GM23338 (cell line): ENCODE measurements around the gene GSG1L. TPM values are rescaled to one million over a fixed set of nuclear protein-coding genes. Genes with fewer than 3 reads are reported as not detected.

Experiments used
- ATAC-seq: fragments of 200-7000 bp; cut with Tn5 transposase; 3 replicates; pipeline ENCODE4 v1.9.1; 2020
- DNase-seq: peaks from one replicate; pipeline ENCODE4 v3.0.0-alpha.2; 2015; ENCODE audit warnings: low spot score
- H2AFZ ChIP-seq: fragments of 200-600 bp; sonication (generic); 2 replicates; pipeline ENCODE4 v1.8.0; 2016; ENCODE audit warnings: antibody characterized with exemption, mild to moderate bottlenecking, moderate library complexity
- H3F3A ChIP-seq: fragments of 200-600 bp; sonication (generic); replicated peaks from 2 replicates; pipeline ENCODE4 v1.8.0; 2017; ENCODE audit warnings: antibody characterized with exemption, mixed run types, low read depth
- H3K27ac ChIP-seq: fragments of 200-600 bp; sonication (generic); 2 replicates; pipeline ENCODE4 v1.6.1; 2016; ENCODE audit warnings: low read depth
- H3K27me3 ChIP-seq: fragments of 200-600 bp; sonication (generic); 2 replicates; pipeline ENCODE4 v1.8.0; 2016; ENCODE audit warnings: mild to moderate bottlenecking, mixed run types, moderate library complexity; ENCODE audit not compliant: insufficient read depth
- H3K36me3 ChIP-seq: fragments of 200-600 bp; sonication (generic); 2 replicates; pipeline ENCODE4 v1.8.0; 2016; ENCODE audit warnings: mild to moderate bottlenecking; ENCODE audit not compliant: insufficient read depth
- H3K4me1 ChIP-seq: fragments of 200-600 bp; sonication (generic); 2 replicates; pipeline ENCODE4 v1.8.0; 2016; ENCODE audit warnings: mild to moderate bottlenecking, moderate library complexity; ENCODE audit not compliant: insufficient read depth
- H3K4me2 ChIP-seq: fragments of 200-600 bp; sonication (generic); 2 replicates; pipeline ENCODE4 v1.7.1; 2017; ENCODE audit warnings: mixed run types
- H3K4me3 ChIP-seq: fragments of 200-600 bp; sonication (generic); 2 replicates; pipeline ENCODE4 v1.6.1; 2016; ENCODE audit warnings: mixed run types
- H3K79me2 ChIP-seq: fragments of 200-600 bp; sonication (generic); replicated peaks from 2 replicates; pipeline ENCODE4 v1.8.0; 2017; ENCODE audit warnings: mild to moderate bottlenecking; ENCODE audit not compliant: insufficient read depth
- H3K9me2 ChIP-seq: fragments of 200-600 bp; sonication (generic); 2 replicates; pipeline ENCODE4 v1.8.0; 2017; ENCODE audit not compliant: insufficient read depth
- H4K20me1 ChIP-seq: fragments of 200-600 bp; sonication (generic); replicated peaks from 2 replicates; pipeline ENCODE4 v1.8.0; 2017; ENCODE audit warnings: mild to moderate bottlenecking; ENCODE audit not compliant: insufficient read depth
- H3K27ac Mint-ChIP-seq: 2 replicates; pipeline ENCODE4 v1.8.0; 2020; ENCODE audit warnings: inconsistent platforms, mild to moderate bottlenecking, moderate library complexity, mixed read lengths
- H3K27me3 Mint-ChIP-seq: 3 replicates; pipeline ENCODE4 v1.8.0; 2022; ENCODE audit warnings: low read depth, mild to moderate bottlenecking, moderate library complexity, mixed read lengths, inconsistent platforms; ENCODE audit not compliant: insufficient read depth, poor library complexity
- H3K36me3 Mint-ChIP-seq: 3 replicates; pipeline ENCODE4 v1.8.0; 2021; ENCODE audit warnings: low read depth, mild to moderate bottlenecking, inconsistent platforms, moderate library complexity, mixed read lengths
- H3K4me1 Mint-ChIP-seq: 3 replicates; pipeline ENCODE4 v1.8.0; 2020; ENCODE audit warnings: mild to moderate bottlenecking, inconsistent platforms, mixed read lengths
- H3K4me3 Mint-ChIP-seq: 3 replicates; pipeline ENCODE4 v1.8.0; 2021; ENCODE audit warnings: moderate library complexity, mild to moderate bottlenecking, inconsistent platforms, mixed read lengths
- H3K9me3 Mint-ChIP-seq: 3 replicates; pipeline ENCODE4 v1.8.0; 2020; ENCODE audit warnings: moderate library complexity, mild to moderate bottlenecking, inconsistent platforms, mixed read lengths
- CREB1 ChIP-seq: fragments of 250-450 bp; sonication (Bioruptor Pico); IDR thresholded peaks from 2 replicates; pipeline ENCODE4 v1.5.0; 2020; ENCODE audit warnings: low read depth, mild to moderate bottlenecking, moderate library complexity
- EZH2phosphoT487 ChIP-seq: fragments of 200-600 bp; sonication (generic); IDR thresholded peaks from one replicate; pipeline ENCODE4 v1.8.1; 2018; ENCODE audit warnings: antibody characterized with exemption; ENCODE audit not compliant: unreplicated experiment
- JUNB ChIP-seq: IDR thresholded peaks from one replicate; pipeline ENCODE4 v1.6.1; 2016; ENCODE audit warnings: antibody characterized with exemption; ENCODE audit not compliant: unreplicated experiment
- NANOG ChIP-seq: IDR thresholded peaks from 2 replicates; pipeline ENCODE4 v1.6.1; 2016; ENCODE audit warnings: antibody characterized with exemption, borderline replicate concordance
- POLR2AphosphoS5 ChIP-seq: IDR thresholded peaks from 2 replicates; pipeline ENCODE4 v1.6.1; 2016; ENCODE audit warnings: antibody characterized with exemption, low read depth
- REST ChIP-seq: IDR thresholded peaks from one replicate; pipeline ENCODE4 v1.6.1; 2018; ENCODE audit warnings: antibody characterized with exemption; ENCODE audit not compliant: unreplicated experiment
- STAT1 ChIP-seq: IDR thresholded peaks from one replicate; pipeline ENCODE4 v1.6.1; 2016; ENCODE audit warnings: antibody characterized with exemption; ENCODE audit not compliant: unreplicated experiment
- ZNF114 ChIP-seq: fragments of 250-450 bp; sonication (Bioruptor Pico); IDR thresholded peaks from 2 replicates; pipeline ENCODE4 v1.5.0; 2020; ENCODE audit warnings: mild to moderate bottlenecking, moderate library complexity
- ZNF331 ChIP-seq: fragments of 250-450 bp; sonication (Bioruptor Pico); IDR thresholded peaks from 2 replicates; pipeline ENCODE4 v1.5.0; 2020; ENCODE audit warnings: low read depth, mild to moderate bottlenecking, moderate library complexity
- ZNF462 ChIP-seq: fragments of 250-450 bp; sonication (Bioruptor Pico); IDR thresholded peaks from 2 replicates; pipeline ENCODE4 v1.5.0; 2020; ENCODE audit warnings: mild to moderate bottlenecking, moderate library complexity
- polyA plus RNA-seq: library from polyadenylated mRNA; unstranded; fragments of >200 nt; fragmentation: Nextera tagmentation; extraction: Ambion mirVana; gene quantifications from 2 replicates; pipeline ENCODE4 v1.2.1, GENCODE V29; 2016
- total RNA-seq: library from RNA; depleted of rRNA; stranded (reverse); fragments of >200 nt; shearing (Covaris generic); gene quantifications from 2 replicates; pipeline ENCODE4 v1.2.3, GENCODE V29; 2014

The GSG1L gene
- total and polyA plus RNA-seq, 2 experiments from 2014 or later, result 0.36 to 0.63 TPM

GRCh38 chr16:28009586-28010373 lies 53.7 kb downstream of the GSG1L start (continued):
- TF ChIP-seq ZNF462 (CRISPR knock-in tag) (no peak), EZH2phosphoT487 (no peak), POLR2AphosphoS5 (no peak), ZNF114 (CRISPR knock-in tag) (no peak)

GRCh38 chr16:28003923-28004322 lies 59.6 kb downstream of the GSG1L start:
- H3K4me2 ChIP-seq, result no peak overlapping the region
- ATAC-seq (peak; percentile 28; the same call in 2 of the 3 replicates), DNase-seq (no peak)
- no peaks in the 10 kb centered on the region for H3K9me2 ChIP-seq
- Mint-ChIP-seq H3K9me3 (peaks cover 5% of the 10 kb centered on the region; the same call in 2 of the 3 replicates), H3K27me3 (peaks cover 4% of the 10 kb centered on the region), H3K4me1 (no peaks in the 10 kb centered on the region; the same call in 2 of the 3 replicates), H3K4me3 (no peak overlapping the region), H3K36me3 (no peaks in the 10 kb centered on the region; the same call in 2 of the 3 replicates), H3K27ac (no peak overlapping the region)
- H3K4me1 ChIP-seq, result no peaks in the 10 kb centered on the region
- H3K36me3 ChIP-seq, result no peaks in the 10 kb centered on the region
- 0 out of 2 replicates have a peak overlapping the region, but pooled peaks have one; percentile 14 for H2AFZ ChIP-seq
- no peaks in the 10 kb centered on the region for H4K20me1 ChIP-seq
- H3F3A ChIP-seq, result no peaks in the 10 kb centered on the region
- H3K27me3 ChIP-seq, result no peaks in the 10 kb centered on the region
- H3K27ac ChIP-seq, result no peak overlapping the region
- H3K79me2 ChIP-seq, result no peaks in the 10 kb centered on the region
- no peak overlapping the region for H3K4me3 ChIP-seq
- TF ChIP-seq ZNF331 (no peak), NANOG (no peak), JUNB (no peak), STAT1 (no peak), CREB1 (CRISPR knock-in tag) (no peak), REST (no peak)
